Neuronal stem cell (in vitro differentiated cells): ENCODE results near the gene RNF214.

Source experiments
- DNase-seq: peaks from one replicate; pipeline ENCODE4 v3.0.0-alpha.2; 2013; ENCODE audit warnings: low spot score
- H2AFZ ChIP-seq: one replicate; pipeline ENCODE4 v1.6.1; 2013; ENCODE audit warnings: mild to moderate bottlenecking, low read length, inconsistent platforms
- H2AK5ac ChIP-seq: 2 replicates; pipeline ENCODE4 v1.6.1; 2013; ENCODE audit warnings: low read depth, mild to moderate bottlenecking, inconsistent platforms, low read length, moderate library complexity, mixed read lengths
- H2BK120ac ChIP-seq: 2 replicates; pipeline ENCODE4 v1.6.1; 2013; ENCODE audit warnings: low read depth, mild to moderate bottlenecking, inconsistent platforms, low read length, moderate library complexity, mixed read lengths
- H2BK12ac ChIP-seq: one replicate; pipeline ENCODE4 v1.6.1; 2013; ENCODE audit warnings: low read length, inconsistent platforms
- H2BK15ac ChIP-seq: 2 replicates; pipeline ENCODE4 v1.6.1; 2013; ENCODE audit warnings: mild to moderate bottlenecking, low read length, inconsistent platforms, mixed read lengths
- H2BK5ac ChIP-seq: one replicate; pipeline ENCODE4 v1.6.1; 2013; ENCODE audit warnings: inconsistent platforms, mild to moderate bottlenecking, low read length, moderate library complexity
- H3K14ac ChIP-seq: one replicate; pipeline ENCODE4 v1.6.1; 2013; ENCODE audit warnings: low read length, inconsistent platforms
- H3K18ac ChIP-seq: 2 replicates; pipeline ENCODE4 v1.6.1; 2013; ENCODE audit warnings: low read length, inconsistent platforms
- H3K23ac ChIP-seq: 2 replicates; pipeline ENCODE4 v1.6.1; 2013; ENCODE audit warnings: low read depth, mild to moderate bottlenecking, mixed read lengths, low read length, inconsistent platforms; ENCODE audit not compliant: poor library complexity
- H3K27ac ChIP-seq: replicated peaks from 3 replicates; pipeline ENCODE4 v1.5.1; 2013; ENCODE audit warnings: low read length, inconsistent platforms
- H3K27me3 ChIP-seq, 3 experiments: 2 replicates each; pipeline ENCODE4 v1.6.1; 2013; ENCODE audit warnings: low read length in 3 of 3, mild to moderate bottlenecking in 2 of 3, inconsistent platforms in 1 of 3, low read depth in 1 of 3, mixed read lengths in 1 of 3, moderate library complexity in 1 of 3; ENCODE audit not compliant: control insufficient read depth in 3 of 3, insufficient read depth in 3 of 3
- H3K36me3 ChIP-seq, 2 donors: replicated peaks in 1 of 2; 2 replicates each; pipeline ENCODE4 v1.6.1; 2013; ENCODE audit warnings: low read length in 2 of 2; ENCODE audit not compliant: control insufficient read depth in 2 of 2, insufficient read depth in 2 of 2
- H3K4ac ChIP-seq: 2 replicates; pipeline ENCODE4 v1.6.1; 2013; ENCODE audit warnings: inconsistent platforms, mild to moderate bottlenecking, low read length, moderate library complexity
- H3K4me1 ChIP-seq, 2 donors: 1 replicate in 1 of 2; 2 replicates in 1 of 2; pipeline ENCODE4 v1.6.1; 2013; ENCODE audit warnings: low read length in 2 of 2, low read depth in 1 of 2; ENCODE audit not compliant: control insufficient read depth in 2 of 2, insufficient read depth in 1 of 2
- H3K4me2 ChIP-seq: one replicate; pipeline ENCODE4 v1.6.1; 2013; ENCODE audit warnings: mild to moderate bottlenecking, low read length, inconsistent platforms; ENCODE audit not compliant: insufficient read depth, poor library complexity, severe bottlenecking
- H3K4me3 ChIP-seq, 2 donors: 2 replicates each; pipeline ENCODE4 v1.5.1; 2013; ENCODE audit warnings: low read length in 2 of 2, mild to moderate bottlenecking in 2 of 2, inconsistent platforms in 1 of 2, moderate library complexity in 1 of 2
- H3K79me1 ChIP-seq: one replicate; pipeline ENCODE4 v1.6.1; 2013; ENCODE audit warnings: low read depth, mild to moderate bottlenecking, inconsistent platforms, low read length, moderate library complexity
- H3K9ac ChIP-seq: one replicate; pipeline ENCODE4 v1.6.1; 2013; ENCODE audit warnings: mild to moderate bottlenecking, low read depth, low read length, inconsistent platforms; ENCODE audit not compliant: poor library complexity
- H3K9me3 ChIP-seq, 2 donors: replicated peaks in 1 of 2; 2 replicates each; pipeline versions ENCODE3 to v1.6.1; 2013; ENCODE audit warnings: low read length in 2 of 2, mild to moderate bottlenecking in 2 of 2, inconsistent platforms in 1 of 2, low read depth in 1 of 2, mixed read lengths in 1 of 2, moderate library complexity in 1 of 2; ENCODE audit not compliant: control insufficient read depth in 2 of 2, insufficient read depth in 1 of 2
- H4K8ac ChIP-seq: one replicate; pipeline ENCODE4 v1.6.1; 2013; ENCODE audit warnings: low read depth, mild to moderate bottlenecking, inconsistent platforms, low read length, moderate library complexity
- H4K91ac ChIP-seq: one replicate; pipeline ENCODE4 v1.6.1; 2013; ENCODE audit warnings: low read length, low read depth, mild to moderate bottlenecking, inconsistent platforms; ENCODE audit not compliant: poor library complexity
- WGBS, 2 donors: extraction: QIAGEN DNeasy Blood & Tissue Kit; methylation state at CpG; one replicate each; pipeline ENCODE4 v1.1.7; 2013; ENCODE audit warnings: missing lambda C conversion rate in 2 of 2, mixed read lengths in 1 of 2; ENCODE audit not compliant: insufficient read length in 2 of 2, insufficient replicate concordance in 1 of 2; ENCODE audit errors: extremely low coverage in 2 of 2; 5-methylcytosine and 5-hydroxymethylcytosine counted together

RNF214 gene

GRCh38 chr11:117228091-117228490 lies 4.4 kb upstream of the RNF214 start:
- H4K91ac ChIP-seq: no peak overlapping the region
- H3K4me2 ChIP-seq: no peak overlapping the region
- H3K14ac ChIP-seq: no peak overlapping the region
- no peaks in the 10 kb centered on the region for H3K9me3 ChIP-seq
- no peak overlapping the region for H2AFZ ChIP-seq
- no peak overlapping the region for H3K4me3 ChIP-seq
- no peak overlapping the region for H3K18ac ChIP-seq
- H3K23ac ChIP-seq: no peak overlapping the region
- H3K4ac ChIP-seq: no peak overlapping the region
- no peak overlapping the region for H2BK12ac ChIP-seq
- no peaks in the 10 kb centered on the region for H3K27me3 ChIP-seq
- no peak overlapping the region for H4K8ac ChIP-seq
- DNase-seq: no peak
- no CpG with 5 or more reads among the region's 11 CpGs for WGBS, 2 donors
- H2AK5ac ChIP-seq: no peak overlapping the region
- H2BK5ac ChIP-seq: no peak overlapping the region
- H3K36me3 ChIP-seq: peaks cover 26 to 51% of the 10 kb centered on the region in 2 donors
- H3K79me1 ChIP-seq: peaks cover 4% of the 10 kb centered on the region
- H3K9ac ChIP-seq: no peak overlapping the region
- H2BK15ac ChIP-seq: no peak overlapping the region
- no peak overlapping the region for H2BK120ac ChIP-seq
- peaks cover 2 to 4% of the 10 kb centered on the region in 2 donors for H3K4me1 ChIP-seq
- no peak overlapping the region for H3K27ac ChIP-seq

- no peak overlapping the region for H2BK12ac ChIP-seq
- H4K8ac ChIP-seq: no peak overlapping the region
- no peak overlapping the region for H2AFZ ChIP-seq
- H3K9me3 ChIP-seq: no peaks in the 10 kb centered on the region
- H3K36me3 ChIP-seq: peaks cover 17 to 42% of the 10 kb centered on the region in 2 donors
- H3K4me2 ChIP-seq: no peak overlapping the region
- no peaks in the 10 kb centered on the region for H3K27me3 ChIP-seq
- no peak overlapping the region for H2AK5ac ChIP-seq
- no peak overlapping the region for H2BK5ac ChIP-seq
- H3K23ac ChIP-seq: peak overlapping the region; percentile 38
- H3K9ac ChIP-seq: no peak overlapping the region
- no peak for DNase-seq
- H3K4ac ChIP-seq: no peak overlapping the region
- H3K18ac ChIP-seq: peak overlapping the region; percentile 58
- H2BK15ac ChIP-seq: no peak overlapping the region
- peaks cover 4% of the 10 kb centered on the region for H3K79me1 ChIP-seq
- H4K91ac ChIP-seq: no peak overlapping the region
- H3K27ac ChIP-seq: no peak overlapping the region
- no peak overlapping the region for H3K14ac ChIP-seq
- peaks cover 2 to 6% of the 10 kb centered on the region in 2 donors for H3K4me1 ChIP-seq
- no peak overlapping the region for H2BK120ac ChIP-seq
- WGBS, 2 donors: no CpG with 5 or more reads among the region's 12 CpGs
- H3K4me3 ChIP-seq: no peak overlapping the region
Observed at GRCh38 chr11:117229411-117229810, 3.1 kb upstream of the RNF214 start.

DNA sequence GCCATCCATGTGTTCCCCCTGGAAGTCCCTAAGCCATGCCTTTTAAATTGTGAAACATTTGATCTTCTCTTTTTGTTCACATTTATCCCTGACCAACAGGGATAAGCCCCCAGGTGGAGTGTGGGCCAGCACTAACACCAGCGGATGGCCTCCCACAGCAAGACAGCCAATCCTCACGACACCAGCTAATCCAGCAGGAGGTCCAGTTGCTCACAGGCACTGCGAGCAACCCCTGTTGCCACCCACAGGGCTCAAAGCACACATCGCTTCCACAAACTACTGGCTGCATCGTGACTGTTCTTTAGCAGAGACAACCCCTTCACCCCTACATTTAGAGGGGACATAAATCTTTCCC lies 2.6 kb upstream of the RNF214 start:
- H3K9ac ChIP-seq: no peak overlapping the region
- H3K4me1 ChIP-seq: peaks cover 1 to 6% of the 10 kb centered on the region in 2 donors
- no peak overlapping the region for H3K23ac ChIP-seq
- no peak overlapping the region for H2AFZ ChIP-seq
- H2BK120ac ChIP-seq: no peak overlapping the region
- H3K27ac ChIP-seq: no peak overlapping the region
- H3K9me3 ChIP-seq: no peaks in the 10 kb centered on the region
- H3K27me3 ChIP-seq: no peaks in the 10 kb centered on the region
- no peak overlapping the region for H3K4me2 ChIP-seq
- DNase-seq: no peak
- H3K36me3 ChIP-seq: peaks cover 15 to 43% of the 10 kb centered on the region in 2 donors
- no peak overlapping the region for H3K14ac ChIP-seq
- H4K91ac ChIP-seq: no peak overlapping the region
- peaks cover 4% of the 10 kb centered on the region for H3K79me1 ChIP-seq
- H2BK12ac ChIP-seq: no peak overlapping the region
- H2AK5ac ChIP-seq: no peak overlapping the region
- peak overlapping the region in 1 of 2 donors; percentile 6 for H3K4me3 ChIP-seq
- no peak overlapping the region for H2BK5ac ChIP-seq
- H3K18ac ChIP-seq: no peak overlapping the region
- H2BK15ac ChIP-seq: no peak overlapping the region
- no peak overlapping the region for H4K8ac ChIP-seq
- no CpG with 5 or more reads among the region's 5 CpGs for WGBS, 2 donors
- H3K4ac ChIP-seq: no peak overlapping the region

- H4K91ac ChIP-seq: no peak overlapping the region
- no peak overlapping the region for H2AK5ac ChIP-seq
- no peak overlapping the region for H4K8ac ChIP-seq
- peak overlapping the region in 1 of 2 donors; percentile 99 for H3K4me3 ChIP-seq
- H2BK5ac ChIP-seq: no peak overlapping the region
- no peak overlapping the region for H3K18ac ChIP-seq
- H3K27me3 ChIP-seq: no peaks in the 10 kb centered on the region
- H2BK12ac ChIP-seq: no peak overlapping the region
- no peak overlapping the region for H3K4ac ChIP-seq
- no peak overlapping the region for H2BK15ac ChIP-seq
- H3K14ac ChIP-seq: no peak overlapping the region
- DNase-seq: no peak
- H3K79me1 ChIP-seq: peaks cover 4% of the 10 kb centered on the region
- WGBS, 2 donors: no CpG with 5 or more reads among the region's 12 CpGs
- peaks cover 13 to 43% of the 10 kb centered on the region in 2 donors for H3K36me3 ChIP-seq
- no peak overlapping the region for H3K27ac ChIP-seq
- H3K9me3 ChIP-seq: no peaks in the 10 kb centered on the region
- H3K4me2 ChIP-seq: no peak overlapping the region
- no peak overlapping the region for H3K9ac ChIP-seq
- no peak overlapping the region for H2AFZ ChIP-seq
- no peak overlapping the region for H3K23ac ChIP-seq
- peaks cover 1 to 6% of the 10 kb centered on the region in 2 donors for H3K4me1 ChIP-seq
- no peak overlapping the region for H2BK120ac ChIP-seq
Observed at GRCh38 chr11:117230286-117230961, 2.0 kb upstream of the RNF214 start.
